Ishikawa (cell line): Measurements from ENCODE around the gene JUNB.
A peak's percentile ranks its signal among the peaks of the same experiment; 100 is the strongest.

Experiments
- CEBPB ChIP-seq: IDR thresholded peaks from 2 replicates; pipeline ENCODE4 v1.6.1; 2012
- CREB1 ChIP-seq: IDR thresholded peaks from 2 replicates; pipeline ENCODE4 v1.6.1; 2012; ENCODE audit warnings: low read depth
- EGR1 ChIP-seq: IDR thresholded peaks from 2 replicates; pipeline ENCODE4 v1.6.1; 2012
- EP300 ChIP-seq: IDR thresholded peaks from 2 replicates; pipeline ENCODE4 v1.6.1; 2012; ENCODE audit warnings: borderline replicate concordance
- FOXM1 ChIP-seq: IDR thresholded peaks from 2 replicates; pipeline ENCODE4 v1.6.1; 2012; ENCODE audit warnings: low read depth, borderline replicate concordance
- NFIC ChIP-seq: IDR thresholded peaks from 2 replicates; pipeline ENCODE4 v1.6.1; 2012
- RAD21 ChIP-seq: IDR thresholded peaks from 2 replicates; pipeline ENCODE4 v1.6.1; 2012; ENCODE audit warnings: low read depth
- TAF1 ChIP-seq: IDR thresholded peaks from 2 replicates; pipeline ENCODE4 v1.6.1; 2012; ENCODE audit warnings: low read depth, mild to moderate bottlenecking
- TCF12 ChIP-seq: IDR thresholded peaks from 2 replicates; pipeline ENCODE4 v1.6.1; 2012; ENCODE audit warnings: low read depth
- TEAD4 ChIP-seq: IDR thresholded peaks from 2 replicates; pipeline ENCODE4 v1.6.1; 2012
- YY1 ChIP-seq: IDR thresholded peaks from 2 replicates; pipeline ENCODE4 v1.6.1; 2012; ENCODE audit warnings: low read depth
- ZBTB7A ChIP-seq: IDR thresholded peaks from 2 replicates; pipeline ENCODE4 v1.6.1; 2012; ENCODE audit warnings: low read depth
- TF ChIP-seq, protein P1 (sequence below): IDR thresholded peaks from 2 replicates; pipeline ENCODE4 v1.6.1; 2012
- TF ChIP-seq, protein P2 (sequence below): IDR thresholded peaks from 2 replicates; pipeline ENCODE4 v1.6.1; 2012; ENCODE audit warnings: low read depth, mild to moderate bottlenecking
- TF ChIP-seq, protein P3 (sequence below): IDR thresholded peaks from 2 replicates; pipeline ENCODE4 v1.6.1; 2012

Gene JUNB

DNA sequence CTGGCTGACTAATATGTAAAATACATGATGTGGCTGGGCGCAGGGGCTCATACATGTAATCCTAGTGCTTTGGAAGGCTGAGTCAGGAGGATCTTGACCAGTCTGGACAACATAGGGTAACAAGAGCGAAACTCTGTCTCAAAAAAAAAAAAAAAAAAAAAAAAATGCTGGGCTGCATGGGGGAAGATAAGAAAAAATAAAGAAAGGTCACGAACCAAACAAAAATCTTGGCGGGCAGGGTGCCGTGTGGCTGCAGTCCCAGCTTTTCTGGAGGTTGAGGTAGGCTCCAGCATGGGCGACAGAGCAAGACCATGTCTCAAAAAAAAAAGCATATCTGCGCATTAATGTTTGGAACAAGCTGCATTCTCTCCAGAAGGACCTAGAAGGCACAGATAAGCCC, 23.8 kb downstream of the JUNB start:
- no peak for TF ChIP-seq TAF1
- TF ChIP-seq, protein P1, sequence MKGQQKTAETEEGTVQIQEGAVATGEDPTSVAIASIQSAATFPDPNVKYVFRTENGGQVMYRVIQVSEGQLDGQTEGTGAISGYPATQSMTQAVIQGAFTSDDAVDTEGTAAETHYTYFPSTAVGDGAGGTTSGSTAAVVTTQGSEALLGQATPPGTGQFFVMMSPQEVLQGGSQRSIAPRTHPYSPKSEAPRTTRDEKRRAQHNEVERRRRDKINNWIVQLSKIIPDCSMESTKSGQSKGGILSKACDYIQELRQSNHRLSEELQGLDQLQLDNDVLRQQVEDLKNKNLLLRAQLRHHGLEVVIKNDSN: no peak
- TF ChIP-seq ZBTB7A: no peak
- no peak for TF ChIP-seq TEAD4
- TF ChIP-seq NFIC: no peak
- no peak for TF ChIP-seq EP300
- TF ChIP-seq RAD21: no peak
- TF ChIP-seq FOXM1: no peak
- TF ChIP-seq CREB1: no peak
- no peak for TF ChIP-seq EGR1
- TF ChIP-seq CEBPB: no peak
- TF ChIP-seq, protein P2, sequence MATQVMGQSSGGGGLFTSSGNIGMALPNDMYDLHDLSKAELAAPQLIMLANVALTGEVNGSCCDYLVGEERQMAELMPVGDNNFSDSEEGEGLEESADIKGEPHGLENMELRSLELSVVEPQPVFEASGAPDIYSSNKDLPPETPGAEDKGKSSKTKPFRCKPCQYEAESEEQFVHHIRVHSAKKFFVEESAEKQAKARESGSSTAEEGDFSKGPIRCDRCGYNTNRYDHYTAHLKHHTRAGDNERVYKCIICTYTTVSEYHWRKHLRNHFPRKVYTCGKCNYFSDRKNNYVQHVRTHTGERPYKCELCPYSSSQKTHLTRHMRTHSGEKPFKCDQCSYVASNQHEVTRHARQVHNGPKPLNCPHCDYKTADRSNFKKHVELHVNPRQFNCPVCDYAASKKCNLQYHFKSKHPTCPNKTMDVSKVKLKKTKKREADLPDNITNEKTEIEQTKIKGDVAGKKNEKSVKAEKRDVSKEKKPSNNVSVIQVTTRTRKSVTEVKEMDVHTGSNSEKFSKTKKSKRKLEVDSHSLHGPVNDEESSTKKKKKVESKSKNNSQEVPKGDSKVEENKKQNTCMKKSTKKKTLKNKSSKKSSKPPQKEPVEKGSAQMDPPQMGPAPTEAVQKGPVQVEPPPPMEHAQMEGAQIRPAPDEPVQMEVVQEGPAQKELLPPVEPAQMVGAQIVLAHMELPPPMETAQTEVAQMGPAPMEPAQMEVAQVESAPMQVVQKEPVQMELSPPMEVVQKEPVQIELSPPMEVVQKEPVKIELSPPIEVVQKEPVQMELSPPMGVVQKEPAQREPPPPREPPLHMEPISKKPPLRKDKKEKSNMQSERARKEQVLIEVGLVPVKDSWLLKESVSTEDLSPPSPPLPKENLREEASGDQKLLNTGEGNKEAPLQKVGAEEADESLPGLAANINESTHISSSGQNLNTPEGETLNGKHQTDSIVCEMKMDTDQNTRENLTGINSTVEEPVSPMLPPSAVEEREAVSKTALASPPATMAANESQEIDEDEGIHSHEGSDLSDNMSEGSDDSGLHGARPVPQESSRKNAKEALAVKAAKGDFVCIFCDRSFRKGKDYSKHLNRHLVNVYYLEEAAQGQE: no peak
- no peak for TF ChIP-seq TCF12
- TF ChIP-seq, protein P3, sequence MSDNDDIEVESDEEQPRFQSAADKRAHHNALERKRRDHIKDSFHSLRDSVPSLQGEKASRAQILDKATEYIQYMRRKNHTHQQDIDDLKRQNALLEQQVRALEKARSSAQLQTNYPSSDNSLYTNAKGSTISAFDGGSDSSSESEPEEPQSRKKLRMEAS: no peak

DNA sequence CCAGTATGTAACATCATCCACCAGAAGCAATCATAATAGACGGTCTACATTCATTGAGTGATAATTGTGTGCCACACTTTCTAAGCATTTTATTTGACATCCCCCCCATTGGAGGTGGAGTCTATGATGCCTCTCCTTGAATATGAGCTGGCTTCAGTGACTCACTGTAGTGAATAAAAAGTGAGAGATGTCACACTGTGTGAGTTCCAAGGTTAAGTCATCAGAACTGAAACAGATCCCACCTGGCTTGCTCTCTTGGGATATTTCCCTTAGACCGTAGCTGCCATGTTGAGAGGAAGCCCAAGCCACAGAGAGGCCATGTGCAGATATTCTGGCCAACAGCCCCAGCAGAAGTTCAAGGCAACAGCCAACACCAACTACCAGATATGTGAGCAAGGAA, 30.5 kb downstream of the JUNB start:
- TF ChIP-seq TEAD4: no peak
- no peak for TF ChIP-seq CREB1
- no peak for TF ChIP-seq NFIC
- 0 out of 2 replicates have a peak, but pooled peaks have one; percentile 15 for TF ChIP-seq YY1
- TF ChIP-seq EGR1: no peak

DNA sequence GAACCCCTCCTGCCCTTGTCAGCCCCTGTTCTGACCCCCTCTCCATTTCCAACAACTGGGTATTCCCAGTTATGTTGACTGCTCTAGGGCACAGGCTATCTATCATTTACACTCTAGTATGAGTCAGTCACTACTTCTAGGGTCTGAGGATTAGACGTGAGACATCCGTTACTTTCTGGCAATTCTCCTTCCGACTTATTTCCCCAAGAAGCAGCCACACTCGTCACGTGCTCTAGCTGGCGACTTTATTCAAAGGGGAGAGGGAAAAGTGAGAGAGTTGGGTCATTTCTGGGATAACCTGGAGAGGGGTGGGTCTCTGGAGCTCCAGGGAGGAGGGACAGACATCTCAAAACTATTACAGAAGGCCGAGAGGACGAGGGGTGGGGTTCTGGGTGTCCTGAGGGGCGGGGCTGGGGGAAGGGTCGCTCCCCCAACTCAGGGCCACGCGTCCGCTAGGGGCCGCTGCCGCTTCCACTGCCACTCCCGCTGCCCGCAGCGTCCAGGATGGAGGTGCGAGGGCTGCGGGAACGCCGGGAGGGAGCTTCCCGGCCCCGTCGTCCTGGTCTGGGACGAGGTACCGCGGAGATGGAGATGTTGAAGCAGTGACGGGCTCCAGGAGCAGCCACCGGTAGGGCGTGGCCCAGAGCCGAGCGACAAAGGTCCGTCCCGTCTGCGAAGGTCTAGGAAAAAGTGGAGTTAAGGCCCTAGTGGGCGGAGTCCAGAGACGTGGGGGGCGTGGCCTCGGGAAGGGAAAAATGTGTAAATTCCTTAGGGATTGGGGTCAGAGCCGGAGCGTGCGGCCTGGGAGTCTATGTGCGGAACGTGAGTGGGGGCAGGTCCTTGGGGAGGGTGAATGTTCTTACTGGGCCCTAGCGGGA, 34.2 kb downstream of the JUNB start:
- TF ChIP-seq RAD21 (peak; percentile 36; the same call in 1 of the 2 replicates), FOXM1 (no peak), TEAD4 (no peak), YY1 (no peak), ZBTB7A (peak; percentile 97), TAF1 (no peak), TCF12 (no peak), EP300 (no peak), EGR1 (no peak), CREB1 (no peak), NFIC (no peak), CEBPB (no peak)
- TF ChIP-seq, protein P3: peak; percentile 93
- TF ChIP-seq, protein P1: peak; percentile 44; the same call in 1 of the 2 replicates
- TF ChIP-seq, protein P2: no peak

DNA sequence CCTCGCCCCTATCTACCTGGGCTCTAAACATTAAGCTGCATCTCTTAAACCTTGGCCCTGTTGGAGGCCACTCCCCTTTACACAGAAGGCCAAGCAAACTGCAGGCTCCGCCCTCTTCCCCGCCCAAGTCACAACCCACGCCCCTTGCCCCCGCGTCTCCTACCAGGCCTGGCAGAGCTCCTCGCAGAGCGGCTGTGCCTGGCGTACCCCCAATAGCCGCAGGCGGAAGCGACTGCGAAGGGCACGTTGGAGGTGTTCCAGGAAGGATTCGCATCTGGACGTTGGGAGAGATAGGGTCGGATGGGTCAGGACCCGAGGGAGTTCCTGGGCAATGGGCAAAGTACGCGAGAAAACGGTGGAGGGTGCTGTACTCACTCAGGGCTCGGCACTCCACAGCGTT, 37.2 kb downstream of the JUNB start:
- TF ChIP-seq EP300 (no peak), ZBTB7A (no peak), FOXM1 (no peak), TCF12 (no peak), CREB1 (no peak), CEBPB (no peak), YY1 (no peak), RAD21 (no peak)
- TF ChIP-seq, protein P3: no peak
- TF ChIP-seq, protein P2: no peak
